HCT116 (cell line): ENCODE measurements around the gene GK. TPM values are rescaled to one million over a fixed set of nuclear protein-coding genes. Genes with fewer than 3 reads are reported as not detected.
A peak's percentile ranks its signal among the peaks of the same experiment; 100 is the strongest.

ENCODE experiments used
- ATAC-seq: fragments of 200-7000 bp; cut with Tn5 transposase; 2 replicates; pipeline ENCODE4 v1.9.1; 2020; ENCODE audit warnings: mild to moderate bottlenecking, moderate library complexity
- BruUV-seq: library from RNA; stranded (reverse); fragments of 400-500 nt; replicated peaks from 2 replicates; lab custom pipeline; 2021; lab: Mats Ljungman, UMichigan
- CTCF ChIA-PET: fragments of 300-600 bp; sonication (Branson Sonifier 250); formaldehyde crosslinking; loops from one replicate; lab custom pipeline; 2021; ENCODE audit warnings: antibody characterized with exemption; lab: Charles Lee
- POLR2A ChIA-PET: fragments of 300-600, 350-600 bp; sonication (Branson Sonifier 250); formaldehyde crosslinking; loops from one replicate; lab custom pipeline; 2021; ENCODE audit warnings: antibody characterized with exemption; lab: Charles Lee
- RAD21 ChIA-PET, 2 experiments: fragments of 300-600 bp; sonication (Branson Sonifier 250); formaldehyde crosslinking; loops; one replicate each; lab custom pipeline; 2023; ENCODE audit warnings: low total read pairs in 2 of 2; ENCODE audit not compliant: uncharacterized antibody in 2 of 2, unreplicated experiment in 2 of 2, low non-redundant PET in 1 of 2; lab: Charles Lee
- DNase-seq: peaks from one replicate; pipeline ENCODE4 v3.0.0-alpha.2; 2010; ENCODE audit warnings: low read depth, low spot score
- H2AFZ ChIP-seq: fragments of 200-600 bp; shearing (Covaris generic), sonication (generic); 2 replicates; pipeline ENCODE4 v1.6.1; 2017; ENCODE audit warnings: low read depth, mixed run types, mixed read lengths, antibody characterized with exemption, low read length; ENCODE audit not compliant: poor library complexity, severe bottlenecking
- H3K27ac ChIP-seq: 2 replicates; pipeline ENCODE4 v1.5.1; 2012; ENCODE audit warnings: low read depth, low read length
- H3K27me3 ChIP-seq: fragments of 200-600 bp; sonication (generic); 2 replicates; pipeline ENCODE4 v1.6.1; 2016; ENCODE audit warnings: mixed run types, low read length, mixed read lengths; ENCODE audit not compliant: insufficient read depth
- H3K36me3 ChIP-seq, 2 experiments: fragments of 200-500 bp in 1 of 2; fragments of 200-600 bp in 1 of 2; sonication (Bioruptor generic) in 1 of 2; sonication (generic) in 1 of 2; 2 replicates each; pipeline versions ENCODE4 v1.5.1 to v1.6.1; 2014 to 2016; ENCODE audit warnings: low read length in 2 of 2, inconsistent platforms in 1 of 2, mixed read lengths in 1 of 2, mixed run types in 1 of 2; ENCODE audit not compliant: insufficient read depth in 2 of 2, control insufficient read depth in 1 of 2
- H3K4me1 ChIP-seq, 2 experiments: fragments of 200-600 bp in 1 of 2; sonication (generic) in 1 of 2; 2 replicates each; pipeline versions ENCODE4 v1.5.1 to v1.6.1; 2012 to 2017; ENCODE audit warnings: low read length in 2 of 2, inconsistent platforms in 1 of 2, mild to moderate bottlenecking in 1 of 2, mixed read lengths in 1 of 2, mixed run types in 1 of 2, moderate library complexity in 1 of 2; ENCODE audit not compliant: insufficient read depth in 2 of 2, control insufficient read depth in 1 of 2
- H3K4me2 ChIP-seq: fragments of 200-600 bp; sonication (generic); 2 replicates; pipeline ENCODE4 v1.6.1; 2017; ENCODE audit warnings: mixed run types, low read length, mixed read lengths
- H3K4me3 ChIP-seq, 2 experiments: fragments of 200-600 bp in 1 of 2; sonication (generic) in 1 of 2; replicated peaks in 1 of 2; 2 replicates each; pipeline ENCODE4 v1.5.1; 2011 to 2016; ENCODE audit warnings: low read length in 2 of 2, control low read depth in 1 of 2, low read depth in 1 of 2, mild to moderate bottlenecking in 1 of 2, mixed read lengths in 1 of 2, mixed run types in 1 of 2
- H3K79me2 ChIP-seq: fragments of 200-600 bp; sonication (generic); 2 replicates; pipeline ENCODE4 v1.6.1; 2017; ENCODE audit warnings: mild to moderate bottlenecking, mixed run types, low read length, moderate library complexity, mixed read lengths; ENCODE audit not compliant: insufficient read depth
- H3K9ac ChIP-seq: fragments of 200-600 bp; sonication (generic); 2 replicates; pipeline ENCODE4 v1.6.1; 2016; ENCODE audit warnings: low read length, mixed read lengths
- H3K9me2 ChIP-seq: fragments of 200-600 bp; sonication (generic), shearing (Covaris generic); 2 replicates; pipeline ENCODE4 v1.6.1; 2017; ENCODE audit warnings: mixed run types, mild to moderate bottlenecking, moderate library complexity; ENCODE audit not compliant: insufficient read depth
- H3K9me3 ChIP-seq, 2 experiments: fragments of 200-500 bp in 1 of 2; fragments of 200-600 bp in 1 of 2; sonication (Bioruptor generic) in 1 of 2; sonication (generic) in 1 of 2; 2 replicates each; pipeline ENCODE4 v1.6.1; 2014 to 2017; ENCODE audit warnings: low read length in 2 of 2, mixed read lengths in 2 of 2, inconsistent platforms in 1 of 2, low read depth in 1 of 2, mild to moderate bottlenecking in 1 of 2, mixed run types in 1 of 2, moderate library complexity in 1 of 2; ENCODE audit not compliant: control insufficient read depth in 1 of 2, insufficient read depth in 1 of 2
- H4K20me1 ChIP-seq: fragments of 200-600 bp; sonication (generic), shearing (Covaris generic); 2 replicates; pipeline ENCODE4 v1.6.1; 2017; ENCODE audit warnings: mixed run types, mild to moderate bottlenecking, moderate library complexity; ENCODE audit not compliant: insufficient read depth
- FOSL1 ChIP-seq: IDR thresholded peaks from 2 replicates; pipeline ENCODE4 v1.6.1; 2012; ENCODE audit warnings: low read depth
- POLR2A ChIP-seq: IDR thresholded peaks from 2 replicates; pipeline ENCODE4 v1.7.0; 2011; ENCODE audit warnings: borderline replicate concordance; ENCODE audit not compliant: insufficient read depth, insufficient read length; ENCODE audit errors: extremely low read depth
- RAD21 ChIP-seq: IDR thresholded peaks from 2 replicates; pipeline ENCODE4 v1.6.1; 2012; ENCODE audit warnings: low read depth, mild to moderate bottlenecking
- intact Hi-C: fragments of 100-400 bp; cut with micrococcal nuclease; formaldehyde crosslinking; loops from 2 replicates; pipeline ENCODE4 v1.10.0; 2022
- total RNA-seq: library from RNA; stranded (reverse); gene quantifications from one replicate; pipeline ENCODE4 v1.2.1, GENCODE V29; 2021; ENCODE audit not compliant: unreplicated experiment
- TF ChIP-seq, protein P1 (sequence below): IDR thresholded peaks from 2 replicates; pipeline ENCODE4 v1.6.1; 2012
- TF ChIP-seq, protein P2 (sequence below), 3 experiments: fragments of 200-600 bp in 1 of 3; sonication (generic) in 1 of 3; IDR thresholded peaks in 2 of 3; conservative IDR thresholded peaks in 1 of 3; 2 replicates each; pipeline ENCODE4 v1.5.1; 2012 to 2017; ENCODE audit warnings: low read depth in 2 of 3, low read length in 2 of 3, antibody characterized with exemption in 1 of 3, borderline replicate concordance in 1 of 3, control low read depth in 1 of 3, mild to moderate bottlenecking in 1 of 3, mixed read lengths in 1 of 3, mixed run types in 1 of 3, moderate library complexity in 1 of 3; ENCODE audit not compliant: insufficient read depth in 1 of 3

Gene GK
- total RNA-seq, 1 experiment from 2014 or later: 4.3 TPM

DNA sequence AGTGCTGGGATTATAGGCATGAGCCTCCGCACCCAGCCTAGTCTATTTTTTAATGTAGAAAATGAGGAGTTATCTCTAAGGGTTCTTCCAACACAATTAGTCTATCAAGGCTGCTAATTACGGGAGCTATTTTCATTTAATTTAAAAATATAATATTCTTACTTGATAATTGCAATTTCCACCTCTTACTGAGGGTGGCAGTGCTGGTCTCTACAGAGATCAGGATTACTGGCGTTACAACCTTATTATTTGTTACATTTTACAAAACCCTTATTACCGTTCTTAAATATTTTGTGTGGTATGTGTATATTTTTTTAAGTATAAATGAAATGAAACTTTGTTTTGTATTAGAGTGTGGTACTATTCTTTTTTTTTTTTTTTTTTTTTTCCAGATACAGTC is 17.6 kb upstream of the GK start:
- H3K4me3 ChIP-seq: no peak overlapping the region
- intact Hi-C loops: loop anchor here (1.0 kb wide), 1 partner anchor 78 kb away; no protein-coding TSS in a partner anchor
- H3K79me2 ChIP-seq: no peaks in the 10 kb centered on the region
- H3K36me3 ChIP-seq: no peaks in the 10 kb centered on the region
- BruUV-seq: no TSS peak
- no peaks in the 10 kb centered on the region for H3K27me3 ChIP-seq
- H3K4me2 ChIP-seq: no peak overlapping the region
- H3K9ac ChIP-seq: no peak overlapping the region
- no peak overlapping the region for H2AFZ ChIP-seq
- no peak for DNase-seq
- ChIA-PET POLR2A (no interaction called here), CTCF (interaction anchor here (0.6 to 0.7 kb wide), 4 partner anchors 63 to 101 kb away, joined by 4 to 5 read pairs (median 5); no protein-coding TSS in a partner anchor), RAD21 (interaction anchor here (0.7 to 0.8 kb wide), 2 partner anchors 14 to 100 kb away, joined by 3 to 4 read pairs; no protein-coding TSS in a partner anchor)
- H3K9me3 ChIP-seq: no peaks in the 10 kb centered on the region
- H4K20me1 ChIP-seq: no peaks in the 10 kb centered on the region
- no peak overlapping the region for H3K27ac ChIP-seq
- H3K4me1 ChIP-seq: no peaks in the 10 kb centered on the region
- TF ChIP-seq FOSL1: no peak
- peak; percentile 48 for TF ChIP-seq RAD21
- TF ChIP-seq, protein P1, sequence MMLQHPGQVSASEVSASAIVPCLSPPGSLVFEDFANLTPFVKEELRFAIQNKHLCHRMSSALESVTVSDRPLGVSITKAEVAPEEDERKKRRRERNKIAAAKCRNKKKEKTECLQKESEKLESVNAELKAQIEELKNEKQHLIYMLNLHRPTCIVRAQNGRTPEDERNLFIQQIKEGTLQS: no peak
- TF ChIP-seq POLR2A: no peak
- TF ChIP-seq, protein P2, sequence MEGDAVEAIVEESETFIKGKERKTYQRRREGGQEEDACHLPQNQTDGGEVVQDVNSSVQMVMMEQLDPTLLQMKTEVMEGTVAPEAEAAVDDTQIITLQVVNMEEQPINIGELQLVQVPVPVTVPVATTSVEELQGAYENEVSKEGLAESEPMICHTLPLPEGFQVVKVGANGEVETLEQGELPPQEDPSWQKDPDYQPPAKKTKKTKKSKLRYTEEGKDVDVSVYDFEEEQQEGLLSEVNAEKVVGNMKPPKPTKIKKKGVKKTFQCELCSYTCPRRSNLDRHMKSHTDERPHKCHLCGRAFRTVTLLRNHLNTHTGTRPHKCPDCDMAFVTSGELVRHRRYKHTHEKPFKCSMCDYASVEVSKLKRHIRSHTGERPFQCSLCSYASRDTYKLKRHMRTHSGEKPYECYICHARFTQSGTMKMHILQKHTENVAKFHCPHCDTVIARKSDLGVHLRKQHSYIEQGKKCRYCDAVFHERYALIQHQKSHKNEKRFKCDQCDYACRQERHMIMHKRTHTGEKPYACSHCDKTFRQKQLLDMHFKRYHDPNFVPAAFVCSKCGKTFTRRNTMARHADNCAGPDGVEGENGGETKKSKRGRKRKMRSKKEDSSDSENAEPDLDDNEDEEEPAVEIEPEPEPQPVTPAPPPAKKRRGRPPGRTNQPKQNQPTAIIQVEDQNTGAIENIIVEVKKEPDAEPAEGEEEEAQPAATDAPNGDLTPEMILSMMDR (IDR thresholded peaks at IDR 0.05 in 2 of 3, conservative IDR thresholded peaks at IDR 0.05 in 1 of 3; ENCODE audit: borderline replicate concordance in 1 of 3, insufficient read depth in 1 of 3, low read depth in 2 of 3, low read length in 2 of 3): peak; percentile 26 to 36 (median 30); a peak in 4 of 6 replicates
- ATAC-seq: no peak
- no peaks in the 10 kb centered on the region for H3K9me2 ChIP-seq
